GM12878 (cell line): ENCODE data around the gene SH3YL1. TPM values are rescaled to one million over a fixed set of nuclear protein-coding genes. Genes with fewer than 3 reads are reported as not detected.

Experiments used
- CREB1 ChIP-seq: IDR thresholded peaks from 2 replicates; pipeline ENCODE4 v1.6.1; 2012; ENCODE audit warnings: low read depth, mild to moderate bottlenecking, inconsistent platforms
- FOXM1 ChIP-seq: IDR thresholded peaks from 2 replicates; pipeline ENCODE4 v1.6.1; 2012; ENCODE audit warnings: low read depth, mild to moderate bottlenecking, inconsistent platforms, low read length, moderate library complexity
- JUNB ChIP-seq: IDR thresholded peaks from 2 replicates; pipeline ENCODE4 v1.6.1; 2016; ENCODE audit warnings: antibody characterized with exemption, mild to moderate bottlenecking
- MEF2B ChIP-seq: fragments of 450-650 bp; IDR thresholded peaks from 2 replicates; pipeline ENCODE4 v1.6.1; 2018; ENCODE audit warnings: mild to moderate bottlenecking, moderate library complexity; ENCODE audit not compliant: partially characterized antibody, poor library complexity, severe bottlenecking
- MTA3 ChIP-seq: IDR thresholded peaks from 2 replicates; pipeline ENCODE4 v1.6.1; 2012; ENCODE audit warnings: low read length, inconsistent platforms, borderline replicate concordance
- NR2C2 ChIP-seq: IDR thresholded peaks from 2 replicates; pipeline ENCODE4 v1.6.1; 2011; ENCODE audit warnings: borderline replicate concordance, low read depth; ENCODE audit not compliant: control insufficient read depth, insufficient read length
- RB1 ChIP-seq: fragments of 450-650 bp; formaldehyde crosslinking; IDR thresholded peaks from 2 replicates; pipeline ENCODE4 v1.6.1; 2017; ENCODE audit warnings: mild to moderate bottlenecking, borderline replicate concordance
- SMC3 ChIP-seq: IDR thresholded peaks from 2 replicates; pipeline ENCODE4 v1.6.1; 2011; ENCODE audit warnings: low read length, improper control_type of control experiment, borderline replicate concordance
- TCF12 ChIP-seq: IDR thresholded peaks from 2 replicates; pipeline ENCODE4 v1.6.1; 2011; ENCODE audit warnings: low read depth, mild to moderate bottlenecking, low read length
- TCF3 ChIP-seq: IDR thresholded peaks from 2 replicates; pipeline ENCODE4 v1.6.1; 2012; ENCODE audit warnings: low read depth, mild to moderate bottlenecking, low read length, borderline replicate concordance; ENCODE audit not compliant: insufficient read depth
- ZBED1 ChIP-seq: IDR thresholded peaks from 2 replicates; pipeline ENCODE4 v1.6.1; 2016; ENCODE audit warnings: borderline replicate concordance
- ZBTB40 ChIP-seq: fragments of 450-650 bp; IDR thresholded peaks from 2 replicates; pipeline ENCODE4 v1.6.1; 2016; ENCODE audit warnings: mild to moderate bottlenecking, moderate library complexity, borderline replicate concordance
- polyA plus RNA-seq, 11 experiments: library from polyadenylated mRNA; depleted of rRNA in 4 of 11; unstranded in 6 of 11; stranded (reverse) in 5 of 11; fragments of >200 nt; fragmentation: Nextera tagmentation in 4 of 11; fragmentation: Illumina TruSeq in 1 of 11; extraction: Ambion mirVana in 4 of 11; extraction: Trizol in 1 of 11; gene quantifications; 1 replicate in 1 of 11; 2 replicates in 10 of 11; pipeline versions ENCODE4 v1.2.1 to v1.2.3, GENCODE V29; 2011 to 2016; ENCODE audit warnings: inconsistent platforms in 2 of 11, missing spikeins in 2 of 11, low read depth in 1 of 11
- total RNA-seq, 4 experiments: library from RNA; depleted of rRNA in 3 of 4; stranded (reverse); fragments of >200 nt in 3 of 4; fragmentation: Illumina TruSeq in 1 of 4; extraction: Trizol in 1 of 4; gene quantifications; 2 replicates each; pipeline versions ENCODE4 v1.2.1 to v1.2.3, GENCODE V29; 2013 to 2021

SH3YL1 gene
- total and polyA plus RNA-seq, 10 of the 15 experiments (the other 5 are each of a cell fraction or from before 2014, with no cell fraction given), result 12.2 to 22.4 (median 17.2) TPM

- TF ChIP-seq TCF3 (no peak), MEF2B (no peak), TCF12 (no peak), ZBED1 (no peak), ZBTB40 (no peak), FOXM1 (no peak), NR2C2 (no peak), RB1 (no peak), CREB1 (0 out of 2 replicates have a peak, but pooled peaks have one; percentile 33), SMC3 (no peak), MTA3 (no peak), JUNB (no peak)
Measured at GRCh38 chr2:263774-264492, at the start of gene SH3YL1 (continued).
